HUES6 (cell line): ENCODE results near the gene ATP5PB.

Experiments used
- H3K27ac ChIP-seq: 2 replicates; pipeline ENCODE4 v1.7.0; 2013; ENCODE audit warnings: low read depth, mild to moderate bottlenecking, low read length, inconsistent platforms
- H3K27me3 ChIP-seq: 2 replicates; pipeline ENCODE4 v1.6.1; 2013; ENCODE audit warnings: low read length; ENCODE audit not compliant: control insufficient read depth, insufficient read depth
- H3K36me3 ChIP-seq: 2 replicates; pipeline ENCODE4 v1.6.1; 2013; ENCODE audit warnings: low read length; ENCODE audit not compliant: control insufficient read depth, insufficient read depth
- H3K4me1 ChIP-seq: 2 replicates; pipeline ENCODE4 v1.6.1; 2013; ENCODE audit warnings: low read length; ENCODE audit not compliant: control insufficient read depth, insufficient read depth
- H3K4me3 ChIP-seq: 2 replicates; pipeline ENCODE4 v1.5.1; 2013; ENCODE audit warnings: low read depth, low read length
- H3K9ac ChIP-seq: one replicate; pipeline ENCODE4 v1.6.1; 2013; ENCODE audit warnings: mild to moderate bottlenecking, low read length
- H3K9me3 ChIP-seq: 2 replicates; pipeline ENCODE4 v1.6.1; 2013; ENCODE audit warnings: low read depth, low read length; ENCODE audit not compliant: control insufficient read depth, insufficient read depth

ATP5PB gene

DNA sequence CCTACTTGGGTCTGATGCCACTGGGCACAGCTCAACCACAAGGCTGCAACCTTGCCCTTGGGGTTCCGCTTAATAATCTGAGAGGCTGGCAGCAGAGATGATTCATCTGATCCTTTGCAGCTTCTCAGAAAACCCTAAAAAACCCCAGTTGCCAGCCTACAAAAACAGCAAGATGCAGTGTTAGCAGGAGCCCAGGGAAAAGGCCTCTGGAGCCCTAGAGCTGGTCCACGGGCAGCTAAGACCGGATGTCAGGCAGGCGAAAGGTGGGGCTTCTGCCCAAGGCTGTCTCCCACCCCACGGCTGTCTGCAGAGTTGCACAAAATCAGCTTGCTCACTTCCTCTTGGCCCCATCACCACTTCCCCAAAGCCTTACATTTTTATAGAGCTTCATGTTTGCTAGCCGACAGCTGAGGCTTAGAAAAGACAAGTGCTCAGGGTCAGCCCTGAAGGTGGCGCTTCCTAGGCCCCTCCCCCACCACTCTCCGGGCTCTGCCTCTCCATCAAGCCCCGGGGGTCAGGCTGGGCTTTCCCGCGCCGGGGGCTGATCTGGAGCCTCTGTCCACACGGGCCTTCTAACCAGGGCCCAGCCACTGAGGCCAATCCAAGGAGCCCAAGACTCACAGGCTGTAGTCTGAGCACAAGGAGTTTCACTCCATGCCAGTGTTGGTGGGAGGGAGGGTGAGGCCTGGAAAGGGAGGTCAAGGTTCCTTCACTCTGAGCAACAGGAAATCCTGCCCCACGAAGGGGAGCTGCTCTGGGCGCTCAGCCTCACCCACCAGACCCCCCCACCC is 58.3 kb downstream of the ATP5PB start:
- Histone ChIP-seq H3K27me3 (no peaks in the 10 kb centered on the region), H3K36me3 (no peaks in the 10 kb centered on the region), H3K9me3 (no peaks in the 10 kb centered on the region), H3K4me1 (peaks cover 19% of the 10 kb centered on the region), H3K9ac (peak overlapping the region; percentile 67), H3K27ac (peak overlapping the region; percentile 72), H3K4me3 (peak overlapping the region; percentile 59)

- no peak overlapping the region for H3K9ac ChIP-seq
- peaks cover 19% of the 10 kb centered on the region for H3K4me1 ChIP-seq
- H3K27ac ChIP-seq, result no peak overlapping the region
- H3K36me3 ChIP-seq, result no peaks in the 10 kb centered on the region
- H3K27me3 ChIP-seq, result no peaks in the 10 kb centered on the region
- no peak overlapping the region for H3K4me3 ChIP-seq
- no peaks in the 10 kb centered on the region for H3K9me3 ChIP-seq
These were observed 60.7 kb downstream of the ATP5PB start for GRCh38 chr1:111509997-111510375.

DNA sequence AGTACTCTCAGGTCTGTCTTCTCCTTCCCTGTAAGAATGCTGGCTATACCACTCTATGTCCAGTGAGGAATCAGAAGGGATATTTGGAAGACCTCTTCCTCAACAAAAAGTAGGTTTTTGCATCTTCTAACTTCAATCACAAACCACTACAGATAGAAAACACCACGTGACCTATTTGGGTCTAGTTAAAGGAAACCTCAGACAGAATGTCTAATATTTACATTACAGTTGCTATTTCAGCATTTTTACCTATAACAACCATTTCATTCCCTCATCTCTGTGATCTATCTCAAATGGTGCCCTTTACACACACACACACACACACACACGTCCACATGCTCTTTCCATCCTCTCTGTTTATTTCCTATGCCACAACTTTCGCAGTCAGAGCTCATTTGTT is 62.1 kb downstream of the ATP5PB start:
- Histone ChIP-seq H3K4me3 (no peak overlapping the region), H3K9ac (no peak overlapping the region), H3K27me3 (no peaks in the 10 kb centered on the region), H3K9me3 (no peaks in the 10 kb centered on the region), H3K36me3 (no peaks in the 10 kb centered on the region), H3K4me1 (peaks cover 27% of the 10 kb centered on the region), H3K27ac (no peak overlapping the region)
